Measurements from ENCODE around the gene CDC20B.

DNA sequence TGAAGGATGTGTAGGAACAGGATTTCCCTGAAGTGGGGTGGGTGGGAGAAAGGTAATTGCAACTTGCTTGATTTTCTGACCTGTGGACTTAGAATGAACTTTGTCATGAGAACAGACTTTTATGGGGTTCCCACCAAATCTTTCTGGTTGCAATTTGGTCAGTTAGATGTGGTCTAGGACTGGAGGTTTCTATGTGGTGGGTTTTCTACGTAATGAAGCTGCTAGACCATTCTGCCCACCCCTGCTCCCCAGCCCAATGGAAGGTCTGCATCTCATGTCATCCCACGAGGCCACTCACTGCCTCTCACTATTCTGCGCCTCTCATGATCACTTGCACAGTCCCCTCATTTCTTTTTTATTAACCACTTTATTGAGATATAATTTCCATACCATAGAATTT is 108.5 kb downstream of the CDC20B start:
- no peak for TF ChIP-seq ZFX (IDR thresholded peaks at IDR 0.05; ENCODE audit: borderline replicate concordance)
- TF ChIP-seq, protein P1, sequence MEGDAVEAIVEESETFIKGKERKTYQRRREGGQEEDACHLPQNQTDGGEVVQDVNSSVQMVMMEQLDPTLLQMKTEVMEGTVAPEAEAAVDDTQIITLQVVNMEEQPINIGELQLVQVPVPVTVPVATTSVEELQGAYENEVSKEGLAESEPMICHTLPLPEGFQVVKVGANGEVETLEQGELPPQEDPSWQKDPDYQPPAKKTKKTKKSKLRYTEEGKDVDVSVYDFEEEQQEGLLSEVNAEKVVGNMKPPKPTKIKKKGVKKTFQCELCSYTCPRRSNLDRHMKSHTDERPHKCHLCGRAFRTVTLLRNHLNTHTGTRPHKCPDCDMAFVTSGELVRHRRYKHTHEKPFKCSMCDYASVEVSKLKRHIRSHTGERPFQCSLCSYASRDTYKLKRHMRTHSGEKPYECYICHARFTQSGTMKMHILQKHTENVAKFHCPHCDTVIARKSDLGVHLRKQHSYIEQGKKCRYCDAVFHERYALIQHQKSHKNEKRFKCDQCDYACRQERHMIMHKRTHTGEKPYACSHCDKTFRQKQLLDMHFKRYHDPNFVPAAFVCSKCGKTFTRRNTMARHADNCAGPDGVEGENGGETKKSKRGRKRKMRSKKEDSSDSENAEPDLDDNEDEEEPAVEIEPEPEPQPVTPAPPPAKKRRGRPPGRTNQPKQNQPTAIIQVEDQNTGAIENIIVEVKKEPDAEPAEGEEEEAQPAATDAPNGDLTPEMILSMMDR (IDR thresholded peaks at IDR 0.05) = no peak
